ENCODE data around the gene CMA1.

- TF ChIP-seq POLR2AphosphoS5 (IDR thresholded peaks at IDR 0.05) (no peak), POLR2A (IDR thresholded peaks at IDR 0.05) (no peak)
- TF ChIP-seq, protein P1, sequence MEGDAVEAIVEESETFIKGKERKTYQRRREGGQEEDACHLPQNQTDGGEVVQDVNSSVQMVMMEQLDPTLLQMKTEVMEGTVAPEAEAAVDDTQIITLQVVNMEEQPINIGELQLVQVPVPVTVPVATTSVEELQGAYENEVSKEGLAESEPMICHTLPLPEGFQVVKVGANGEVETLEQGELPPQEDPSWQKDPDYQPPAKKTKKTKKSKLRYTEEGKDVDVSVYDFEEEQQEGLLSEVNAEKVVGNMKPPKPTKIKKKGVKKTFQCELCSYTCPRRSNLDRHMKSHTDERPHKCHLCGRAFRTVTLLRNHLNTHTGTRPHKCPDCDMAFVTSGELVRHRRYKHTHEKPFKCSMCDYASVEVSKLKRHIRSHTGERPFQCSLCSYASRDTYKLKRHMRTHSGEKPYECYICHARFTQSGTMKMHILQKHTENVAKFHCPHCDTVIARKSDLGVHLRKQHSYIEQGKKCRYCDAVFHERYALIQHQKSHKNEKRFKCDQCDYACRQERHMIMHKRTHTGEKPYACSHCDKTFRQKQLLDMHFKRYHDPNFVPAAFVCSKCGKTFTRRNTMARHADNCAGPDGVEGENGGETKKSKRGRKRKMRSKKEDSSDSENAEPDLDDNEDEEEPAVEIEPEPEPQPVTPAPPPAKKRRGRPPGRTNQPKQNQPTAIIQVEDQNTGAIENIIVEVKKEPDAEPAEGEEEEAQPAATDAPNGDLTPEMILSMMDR (IDR thresholded peaks at IDR 0.05): no peak
Observed at GRCh38 chr14:24456980-24457379, 51.1 kb downstream of the CMA1 start.
